Naive B cell (primary cell): ENCODE data around the gene CTF1. TPM values are rescaled to one million over a fixed set of nuclear protein-coding genes. Genes with fewer than 3 reads are reported as not detected.
A peak's percentile ranks its signal among the peaks of the same experiment; 100 is the strongest.
"Not testable (repeated sequence)": the region's sequence is repeated elsewhere in the genome, so short reads cannot be mapped to it uniquely, and the experiment has no call there.

Experiments
- ATAC-seq, 2 donors: fragments of 150-1000 bp; cut with Tn5 transposase; 2 replicates each; pipeline ENCODE4 v1.10.0; 2021; ENCODE audit warnings: low read depth in 2 of 2, mild to moderate bottlenecking in 2 of 2, moderate library complexity in 2 of 2
- DNase-seq: peaks from one replicate; pipeline ENCODE4 v3.0.0; 2022
- H3K27ac Mint-ChIP-seq, 6 donors: one replicate each; pipeline ENCODE4 v1.8.0; 2020 to 2022; ENCODE audit warnings: mild to moderate bottlenecking in 6 of 6, mixed read lengths in 6 of 6, moderate library complexity in 5 of 6, inconsistent platforms in 2 of 6
- H3K27me3 Mint-ChIP-seq, 3 donors: one replicate each; pipeline ENCODE4 v1.8.0; 2021 to 2022; ENCODE audit warnings: mixed read lengths in 3 of 3, mild to moderate bottlenecking in 1 of 3
- H3K36me3 Mint-ChIP-seq, 2 donors: one replicate each; pipeline ENCODE4 v1.8.0; 2020 to 2022; ENCODE audit warnings: mixed read lengths in 2 of 2, inconsistent platforms in 1 of 2, mild to moderate bottlenecking in 1 of 2
- H3K4me1 Mint-ChIP-seq, 3 donors: one replicate each; pipeline ENCODE4 v1.8.0; 2020 to 2022; ENCODE audit warnings: mixed read lengths in 3 of 3, inconsistent platforms in 1 of 3, mild to moderate bottlenecking in 1 of 3, moderate library complexity in 1 of 3
- H3K4me3 Mint-ChIP-seq, 8 donors: one replicate each; pipeline ENCODE4 v1.8.0; 2020 to 2022; ENCODE audit warnings: mild to moderate bottlenecking in 8 of 8, mixed read lengths in 8 of 8, moderate library complexity in 8 of 8, inconsistent platforms in 2 of 8
- H3K9me3 Mint-ChIP-seq, 7 donors: one replicate each; pipeline ENCODE4 v1.8.0; 2020 to 2022; ENCODE audit warnings: mixed read lengths in 7 of 7, mild to moderate bottlenecking in 5 of 7, inconsistent platforms in 2 of 7, moderate library complexity in 1 of 7
- polyA plus RNA-seq, 6 donors: library from polyadenylated mRNA; unstranded; fragments of 300-500 nt; fragmentation: Illumina TruSeq; gene quantifications; one replicate each; pipeline ENCODE4 v1.2.3, GENCODE V29; 2021; ENCODE audit warnings: low read depth in 6 of 6

Gene CTF1
- polyA plus RNA-seq, 6 donors from 2014 or later, result 0.40 to 0.67 (median 0.47) TPM; not detected in 3

DNA sequence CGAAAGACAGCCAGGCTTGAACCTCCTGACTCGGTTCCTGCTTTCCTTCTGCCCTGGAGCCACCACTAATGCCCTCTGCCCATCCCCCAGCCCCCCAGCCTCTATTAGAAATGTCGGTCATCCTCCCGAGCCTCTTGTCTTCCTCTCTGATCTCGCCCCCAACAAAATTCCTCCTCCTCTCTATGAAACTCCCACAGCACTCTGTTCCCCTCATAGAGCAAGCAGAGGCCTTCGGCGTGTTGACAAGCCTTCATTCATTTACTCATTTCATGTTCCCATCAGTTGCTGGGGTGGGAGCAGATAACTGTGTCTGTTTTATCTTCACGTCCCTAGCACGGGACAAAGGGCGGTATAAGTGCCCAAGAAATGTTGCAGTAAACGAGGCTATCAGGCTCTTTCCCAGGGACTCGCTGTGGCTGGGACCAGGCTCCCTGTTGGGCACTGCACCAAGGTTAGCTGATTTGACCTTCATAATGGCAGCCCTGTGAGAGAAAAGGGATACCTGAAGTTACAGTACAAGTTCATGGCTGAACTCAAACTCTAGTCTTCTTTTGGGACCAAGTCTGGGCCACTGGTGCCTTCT lies 34.7 kb downstream of the CTF1 start:
- Mint-ChIP-seq H3K36me3 (peaks cover 0 to 7% of the 10 kb centered on the region in 2 donors), H3K9me3 (no peaks in the 10 kb centered on the region), H3K27me3 (no peaks in the 10 kb centered on the region), H3K4me3 (no peak overlapping the region), H3K27ac (peak overlapping the region in 1 of 6 donors; percentile 79), H3K4me1 (peaks cover 2 to 19% (median 13%) of the 10 kb centered on the region in 3 donors)
- DNase-seq (no peak), ATAC-seq (no peak)

DNA sequence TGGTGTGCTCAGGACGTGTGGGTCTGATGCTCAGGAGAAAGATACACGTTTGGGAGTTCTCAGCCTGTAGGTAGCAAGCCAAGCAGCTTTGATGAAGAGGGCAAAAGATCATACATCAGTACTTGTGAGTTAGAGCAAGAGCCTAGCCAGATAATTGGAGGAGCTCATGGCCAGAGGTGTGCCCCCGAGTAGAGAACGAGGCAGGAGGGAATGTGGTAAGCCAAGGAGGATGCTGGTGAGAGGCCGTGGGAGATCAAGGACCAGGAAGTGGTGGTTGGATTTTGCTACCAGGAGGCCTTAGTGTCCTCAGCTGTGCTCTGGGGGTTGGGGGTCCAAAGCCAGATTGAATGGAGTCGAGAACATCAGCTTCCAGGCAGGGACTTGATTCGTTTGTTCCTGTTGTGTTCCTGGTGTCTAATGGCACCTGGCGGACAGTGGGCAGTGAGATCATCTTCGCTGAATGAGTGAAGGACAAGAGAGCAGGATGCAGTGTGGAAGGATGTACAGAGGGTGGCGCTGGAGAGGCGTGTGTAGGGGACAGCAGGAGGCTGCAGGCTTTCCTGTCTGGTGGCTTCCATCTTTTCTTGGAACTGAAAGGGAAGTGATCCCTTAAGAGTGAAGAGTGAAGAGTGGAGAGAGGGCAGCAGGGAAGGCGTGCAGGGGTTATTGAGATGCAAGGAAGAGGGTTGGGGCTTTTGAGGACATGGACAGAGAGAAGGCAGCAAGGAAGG lies 38.6 kb downstream of the CTF1 start:
- DNase-seq (no peak), ATAC-seq (no peak)
- Mint-ChIP-seq H3K27ac (peak overlapping the region in 4 of 6 donors; percentile 2 to 76 (median 27)), H3K36me3 (peaks cover 0 to 7% of the 10 kb centered on the region in 2 donors), H3K4me3 (peak overlapping the region in 2 of 8 donors; percentile 16 to 76), H3K9me3 (no peaks in the 10 kb centered on the region), H3K4me1 (peaks cover 12 to 24% (median 20%) of the 10 kb centered on the region in 3 donors), H3K27me3 (no peaks in the 10 kb centered on the region)

DNA sequence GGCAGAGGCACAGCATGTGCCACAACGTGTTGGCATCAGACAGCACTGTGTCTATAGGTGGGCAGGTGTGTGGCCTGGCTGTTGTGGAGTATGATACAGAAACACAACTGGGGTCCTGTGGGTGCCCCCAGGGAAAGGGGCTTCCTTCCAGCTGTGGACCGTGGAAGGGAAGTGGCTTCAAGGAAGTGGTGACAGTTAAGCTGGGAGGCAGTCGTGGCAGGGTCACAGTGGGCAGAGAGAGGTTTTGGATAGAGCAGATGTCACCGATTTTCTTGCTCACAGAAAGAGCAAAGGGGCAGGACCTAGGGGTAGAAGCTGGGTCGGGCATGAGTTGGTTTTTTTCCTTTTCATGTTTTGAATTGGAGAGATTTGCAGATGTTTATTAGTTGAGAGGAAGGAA lies 41.3 kb downstream of the CTF1 start:
- Mint-ChIP-seq H3K9me3 (no peaks in the 10 kb centered on the region), H3K27ac (peak overlapping the region in 5 of 6 donors; percentile 1 to 96 (median 56)), H3K27me3 (no peaks in the 10 kb centered on the region), H3K4me3 (no peak overlapping the region), H3K4me1 (peaks cover 26 to 29% (median 29%) of the 10 kb centered on the region in 3 donors), H3K36me3 (peaks cover 0 to 2% of the 10 kb centered on the region in 2 donors)
- ATAC-seq, result no peak
- DNase-seq, result no peak

DNA sequence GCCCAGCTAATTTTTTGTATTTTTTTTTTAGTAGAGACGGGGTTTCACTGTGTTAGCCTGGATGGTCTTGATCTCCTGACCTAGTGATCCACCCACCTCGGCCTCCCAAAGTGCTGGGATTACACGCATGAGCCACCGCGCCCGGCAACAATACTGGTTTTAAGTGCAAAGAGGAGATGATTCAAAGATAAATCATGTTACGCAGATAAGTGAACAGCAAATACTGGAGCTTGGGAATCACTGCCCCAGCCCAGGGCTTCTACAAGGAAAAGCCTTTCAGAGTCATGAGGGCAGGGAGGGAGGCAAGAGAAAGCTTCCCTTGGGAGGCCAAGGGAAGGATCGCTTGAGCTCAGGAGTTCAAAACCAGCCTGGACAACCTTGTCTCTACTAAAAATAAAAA lies 43.2 kb downstream of the CTF1 start:
- H3K27me3 Mint-ChIP-seq, H3K9me3 Mint-ChIP-seq, H3K36me3 Mint-ChIP-seq, DNase-seq, H3K4me3 Mint-ChIP-seq, ATAC-seq: not testable (repeated sequence)
- Mint-ChIP-seq H3K27ac (peak overlapping the region in 1 of 6 donors; percentile 53), H3K4me1 (peaks cover 28 to 30% (median 30%) of the 10 kb centered on the region in 3 donors)

DNA sequence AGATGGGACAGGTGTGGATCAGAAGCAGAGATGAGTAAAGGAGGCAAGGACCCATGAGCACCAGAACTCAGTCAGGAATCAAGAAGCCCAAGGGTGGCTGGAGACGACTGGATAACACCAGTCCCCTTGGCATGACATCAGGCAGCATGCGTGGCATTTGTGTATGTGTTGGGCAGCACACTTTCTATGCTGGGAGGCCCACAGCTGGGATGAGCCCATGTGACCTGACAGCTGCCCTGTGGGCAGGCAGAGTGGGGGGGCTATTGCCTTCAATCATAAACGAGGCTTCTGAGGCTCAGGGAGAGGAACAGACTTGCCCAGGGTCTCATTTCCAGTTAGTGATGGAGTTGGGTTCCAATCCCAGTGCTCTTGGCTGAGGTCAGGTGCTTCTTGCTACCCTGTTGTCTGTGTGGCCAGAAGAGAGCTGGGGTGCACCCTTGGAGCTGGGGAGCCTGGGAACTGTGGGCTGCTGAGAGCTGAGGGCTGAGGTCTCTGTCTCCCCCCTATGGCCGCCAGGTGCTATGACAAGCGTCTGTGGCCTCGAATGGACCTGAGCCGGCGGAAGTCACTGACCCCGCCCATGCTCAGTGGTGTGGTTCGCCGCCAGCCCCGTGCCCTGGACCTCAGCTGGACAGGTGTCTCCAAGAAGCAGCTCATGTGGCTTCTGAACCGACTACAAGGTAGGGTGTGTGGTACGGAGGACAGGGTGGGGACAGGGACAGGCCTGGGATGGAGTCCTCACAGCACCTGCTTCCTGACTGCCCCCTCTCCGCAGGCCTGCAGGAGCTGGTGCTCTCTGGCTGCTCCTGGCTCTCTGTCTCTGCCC lies 45.4 kb downstream of the CTF1 start:
- Mint-ChIP-seq H3K4me3 (peak overlapping the region in 5 of 8 donors; percentile 29 to 63 (median 38)), H3K4me1 (peaks cover 21 to 33% (median 25%) of the 10 kb centered on the region in 3 donors), H3K36me3 (peaks cover 0 to 10% of the 10 kb centered on the region in 2 donors), H3K27me3 (no peaks in the 10 kb centered on the region), H3K9me3 (no peaks in the 10 kb centered on the region), H3K27ac (peak overlapping the region in 2 of 6 donors; percentile 56 to 78)
- DNase-seq (peak; percentile 64), ATAC-seq (peak; percentile 93 to 96)

DNA sequence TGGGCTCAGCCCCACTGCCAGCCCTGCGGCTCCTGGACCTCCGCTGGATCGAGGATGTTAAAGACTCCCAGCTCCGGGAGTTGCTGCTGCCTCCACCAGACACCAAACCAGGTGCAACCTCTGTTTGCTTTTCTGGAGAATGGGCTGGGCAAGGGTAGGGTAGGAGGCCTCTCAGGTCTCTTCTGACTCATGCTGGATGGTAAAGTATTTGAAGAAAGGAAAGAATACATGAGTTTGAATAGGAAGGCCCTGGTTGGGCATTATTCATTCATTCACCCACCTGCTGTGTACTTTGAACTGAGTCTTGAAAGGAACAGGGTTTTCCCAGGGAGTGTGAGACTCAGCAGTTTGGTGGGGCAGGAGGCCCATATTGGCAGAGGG lies 46.0 kb downstream of the CTF1 start:
- Mint-ChIP-seq H3K4me1 (peaks cover 17 to 28% (median 21%) of the 10 kb centered on the region in 3 donors), H3K36me3 (peaks cover 0 to 10% of the 10 kb centered on the region in 2 donors), H3K4me3 (peak overlapping the region in 3 of 8 donors; percentile 19 to 47 (median 37)), H3K27me3 (no peaks in the 10 kb centered on the region), H3K27ac (no peak overlapping the region), H3K9me3 (no peaks in the 10 kb centered on the region)
- no peak for ATAC-seq
- no peak for DNase-seq

DNA sequence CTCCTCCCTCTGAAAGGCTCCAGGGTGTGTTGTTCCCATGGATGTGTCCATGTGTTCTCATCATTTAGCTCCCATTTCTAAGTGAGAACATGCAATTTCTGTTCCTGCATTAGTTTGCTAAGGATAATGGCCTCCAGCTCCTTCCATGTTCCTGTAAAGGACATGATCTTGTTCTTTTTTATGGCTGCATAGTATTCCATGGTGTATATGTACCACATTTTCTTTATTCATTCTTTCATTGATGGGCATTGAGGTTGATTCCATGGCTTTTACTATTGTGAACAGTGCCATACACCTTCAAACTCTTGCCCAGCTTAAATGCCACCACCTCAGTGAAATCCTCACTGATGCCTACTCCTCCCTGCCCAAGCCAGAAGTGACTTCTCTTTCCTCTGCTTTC lies 47.9 kb downstream of the CTF1 start:
- DNase-seq (no peak), ATAC-seq (no peak)
- peak overlapping the region in 1 of 6 donors; percentile 54 for H3K27ac Mint-ChIP-seq
- H3K27me3 Mint-ChIP-seq, result no peaks in the 10 kb centered on the region
- no peaks in the 10 kb centered on the region for H3K9me3 Mint-ChIP-seq
- peaks cover 0 to 10% of the 10 kb centered on the region in 2 donors for H3K36me3 Mint-ChIP-seq
- H3K4me1 Mint-ChIP-seq, result peaks cover 12 to 25% (median 18%) of the 10 kb centered on the region in 3 donors
- H3K4me3 Mint-ChIP-seq, result no peak overlapping the region

DNA sequence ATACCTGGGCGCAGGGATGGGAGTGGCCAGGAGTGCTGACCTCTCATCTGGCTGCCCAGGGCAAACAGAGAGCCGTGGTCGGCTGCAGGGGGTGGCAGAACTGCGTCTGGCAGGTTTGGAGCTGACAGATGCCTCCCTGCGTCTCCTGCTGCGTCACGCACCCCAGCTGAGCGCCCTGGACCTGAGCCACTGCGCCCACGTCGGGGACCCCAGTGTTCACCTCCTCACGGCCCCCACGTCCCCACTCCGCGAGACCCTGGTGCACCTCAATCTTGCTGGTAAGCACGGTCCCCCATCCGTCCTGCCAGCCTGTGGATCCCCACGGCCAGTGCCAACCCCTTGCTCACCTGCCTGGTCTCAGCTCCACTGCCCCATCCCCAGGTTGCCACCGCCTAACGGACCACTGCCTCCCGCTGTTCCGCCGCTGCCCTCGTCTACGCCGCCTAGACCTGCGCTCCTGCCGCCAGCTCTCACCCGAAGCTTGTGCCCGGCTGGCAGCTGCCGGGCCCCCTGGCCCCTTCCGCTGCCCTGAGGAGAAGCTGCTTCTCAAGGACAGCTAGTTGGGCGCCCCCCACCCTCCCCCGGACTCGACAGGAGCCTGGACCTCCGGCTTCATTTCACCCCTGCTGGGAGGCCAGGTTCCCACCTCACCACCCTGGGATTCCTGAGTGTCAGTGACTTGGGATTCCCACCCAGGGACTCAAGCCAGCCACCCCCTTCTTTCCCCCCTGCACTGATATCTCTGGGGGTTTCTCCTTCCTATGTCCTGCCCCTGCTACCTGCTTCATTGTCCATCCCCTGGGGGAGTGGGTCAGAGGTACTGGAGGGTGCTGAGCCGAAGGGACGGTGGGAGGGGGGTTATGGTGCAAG lies 50.5 kb downstream of the CTF1 start:
- H3K4me3 Mint-ChIP-seq, result peak overlapping the region in 7 of 8 donors; percentile 28 to 70 (median 51)
- peak overlapping the region in 3 of 6 donors; percentile 47 to 71 (median 51) for H3K27ac Mint-ChIP-seq
- H3K4me1 Mint-ChIP-seq, result peaks cover 27 to 40% (median 28%) of the 10 kb centered on the region in 3 donors
- H3K27me3 Mint-ChIP-seq, result no peaks in the 10 kb centered on the region
- H3K36me3 Mint-ChIP-seq, result peaks cover 0 to 10% of the 10 kb centered on the region in 2 donors
- H3K9me3 Mint-ChIP-seq, result no peaks in the 10 kb centered on the region
- DNase-seq (no peak), ATAC-seq (no peak)

DNA sequence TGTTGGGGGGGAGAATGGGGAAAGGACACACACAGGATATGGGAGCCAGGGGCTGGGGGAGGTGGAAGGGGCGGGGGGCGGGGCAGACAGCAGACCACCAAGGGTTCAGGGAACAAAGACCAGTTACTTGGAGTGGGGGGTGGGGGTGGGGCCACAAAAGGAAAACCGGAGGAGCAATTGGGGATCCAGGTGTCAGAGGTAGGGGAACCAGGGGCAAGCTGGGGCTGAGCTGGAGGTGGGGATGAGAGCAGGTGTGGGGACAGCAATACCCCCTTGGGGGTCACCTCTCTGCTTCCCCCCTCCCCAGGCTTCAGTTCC lies 51.1 kb downstream of the CTF1 start:
- Mint-ChIP-seq H3K9me3 (no peaks in the 10 kb centered on the region), H3K27ac (peak overlapping the region in 1 of 6 donors; percentile 71), H3K4me1 (peaks cover 24 to 34% (median 25%) of the 10 kb centered on the region in 3 donors), H3K4me3 (peak overlapping the region in 2 of 8 donors; percentile 31 to 43), H3K27me3 (no peaks in the 10 kb centered on the region), H3K36me3 (peaks cover 0 to 10% of the 10 kb centered on the region in 2 donors)
- ATAC-seq (no peak), DNase-seq (no peak)

DNA sequence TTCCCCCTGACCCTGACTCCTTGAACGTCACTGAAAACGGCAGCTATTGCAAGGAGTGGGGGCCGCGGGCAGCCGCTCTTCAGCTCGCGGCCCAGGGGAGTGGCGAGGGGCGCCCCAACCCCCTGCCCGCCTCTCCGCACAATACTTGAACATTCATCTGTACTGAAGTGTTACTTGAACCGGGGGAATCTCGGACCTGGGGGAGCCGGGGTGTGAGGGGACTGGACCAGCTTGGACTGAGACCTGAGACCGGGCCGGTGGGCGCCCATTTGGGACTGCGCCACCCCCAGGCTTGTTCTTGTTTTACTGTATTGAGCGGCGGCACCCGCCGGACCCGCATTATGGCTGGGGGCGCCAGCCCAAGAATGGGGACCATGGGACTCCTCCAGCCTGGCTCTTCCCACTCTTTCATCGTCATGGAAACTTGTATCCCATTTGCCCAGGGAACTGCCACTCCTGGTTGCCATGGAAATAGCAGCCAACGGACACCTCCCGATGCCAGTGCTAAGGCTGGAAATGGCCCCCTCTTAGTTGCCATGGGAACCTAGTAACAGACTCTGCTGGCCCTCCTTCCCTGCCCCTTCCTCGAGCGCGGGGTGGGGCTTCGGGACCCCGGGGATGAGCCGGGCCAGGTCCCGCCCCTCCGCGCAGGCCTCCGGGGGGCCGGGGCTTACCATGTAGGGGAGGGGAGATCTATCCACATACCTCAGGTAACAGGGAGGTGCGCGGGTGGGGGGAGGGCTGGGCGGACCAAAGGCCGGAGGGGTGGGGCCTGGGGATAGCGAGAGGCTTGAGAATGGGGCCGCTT lies 51.6 kb downstream of the CTF1 start:
- Mint-ChIP-seq H3K4me1 (peaks cover 21 to 30% (median 25%) of the 10 kb centered on the region in 3 donors), H3K27ac (peak overlapping the region in 3 of 6 donors; percentile 70 to 96 (median 86)), H3K4me3 (peak overlapping the region; percentile 32 to 99 (median 93)), H3K9me3 (no peaks in the 10 kb centered on the region), H3K36me3 (peaks cover 0 to 10% of the 10 kb centered on the region in 2 donors), H3K27me3 (no peaks in the 10 kb centered on the region)
- no peak for DNase-seq
- ATAC-seq, result peak; percentile 11 to 13

DNA sequence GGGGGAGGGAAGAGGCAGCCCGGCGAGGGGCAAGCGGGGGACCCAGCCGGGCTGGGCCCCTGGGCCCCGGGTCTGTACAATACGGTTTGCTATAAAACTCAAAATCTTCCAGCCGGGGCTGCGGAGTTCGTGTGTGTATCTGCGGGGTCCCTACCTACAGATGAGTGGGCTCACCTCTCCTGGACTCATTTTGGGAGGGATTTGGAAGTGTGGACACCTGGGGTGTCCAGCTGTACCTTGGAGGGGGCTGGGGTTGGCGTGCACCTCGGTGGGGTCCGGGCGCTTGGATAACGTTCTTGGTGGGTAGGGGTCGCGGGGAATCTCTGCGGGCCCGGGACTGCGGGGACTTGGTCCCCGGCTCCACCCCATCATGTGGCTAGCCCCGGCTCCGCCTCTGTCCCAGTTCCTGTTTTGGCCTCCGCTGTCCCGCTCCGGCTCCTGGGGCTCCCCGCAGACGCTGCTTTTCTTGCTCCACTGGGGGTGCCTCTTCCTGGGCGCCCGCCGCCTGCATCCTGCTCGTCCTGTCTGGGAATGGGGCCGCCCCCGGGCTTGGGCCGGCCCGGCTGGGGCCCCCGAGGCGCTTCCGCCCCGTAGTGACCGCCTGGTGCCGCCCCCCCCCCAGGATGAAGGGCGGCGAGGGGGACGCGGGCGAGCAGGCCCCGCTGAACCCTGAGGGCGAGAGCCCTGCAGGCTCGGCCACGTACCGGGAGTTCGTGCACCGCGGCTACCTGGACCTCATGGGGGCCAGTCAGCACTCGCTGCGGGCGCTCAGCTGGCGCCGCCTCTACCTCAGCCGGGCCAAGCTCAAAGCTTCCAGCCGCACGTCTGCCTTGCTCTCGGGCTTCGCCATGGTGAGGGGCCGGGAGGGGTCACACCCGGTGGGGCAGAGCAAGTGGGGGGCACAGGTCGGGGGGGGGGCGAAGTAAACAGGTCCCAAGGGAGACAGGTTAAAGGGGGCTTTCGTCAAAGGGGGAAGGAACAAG lies 52.5 kb downstream of the CTF1 start, which contains the start of gene ORAI3:
Gene ORAI3 (plus strand): TSS at position 402 of the 983 bp plus-strand sequence. CDS start 222 bp downstream, at position 624.
- Mint-ChIP-seq H3K4me3 (peak within 1 kb of the TSS; percentile 92 to 99 (median 96)), H3K27ac (peak within 1 kb of the TSS; percentile 86 to 97 (median 96)), H3K27me3 (no peaks in the 10 kb centered on the region), H3K36me3 (peaks cover 0 to 7% of the 10 kb centered on the region in 2 donors), H3K9me3 (no peaks in the 10 kb centered on the region), H3K4me1 (peaks cover 21 to 36% (median 25%) of the 10 kb centered on the region in 3 donors)
- DNase-seq, result peak; percentile 73
- peak; percentile 86 to 87 for ATAC-seq
